SKM-1 treated with dmso at 0.1 percent for 144 hours (cell line): ENCODE results near the gene OR6Q1.
"Not testable (repeated sequence)": the region's sequence is repeated elsewhere in the genome, so short reads cannot be mapped to it uniquely, and the experiment has no call there.

Experiments used
- DNase-seq: peaks from one replicate; lab custom pipeline; 2025; ENCODE audit not compliant: unreplicated experiment; lab: John Stamatoyannopoulos, UW

Gene OR6Q1, protein sequence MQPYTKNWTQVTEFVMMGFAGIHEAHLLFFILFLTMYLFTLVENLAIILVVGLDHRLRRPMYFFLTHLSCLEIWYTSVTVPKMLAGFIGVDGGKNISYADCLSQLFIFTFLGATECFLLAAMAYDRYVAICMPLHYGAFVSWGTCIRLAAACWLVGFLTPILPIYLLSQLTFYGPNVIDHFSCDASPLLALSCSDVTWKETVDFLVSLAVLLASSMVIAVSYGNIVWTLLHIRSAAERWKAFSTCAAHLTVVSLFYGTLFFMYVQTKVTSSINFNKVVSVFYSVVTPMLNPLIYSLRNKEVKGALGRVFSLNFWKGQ

GRCh38 chr11:58030653-58031052, at the start of gene OR6Q1:
OR6Q1 (plus strand) TSS chr11:58030953; CDS start chr11:58030953, 0 bp downstream.
- DNase-seq: no peak

- DNase-seq: no peak
Observed at GRCh38 chr11:57981536-57981935, 49.2 kb upstream of the OR6Q1 start.

GRCh38 chr11:57982776-57983175, 48.0 kb upstream of the OR6Q1 start:
- DNase-seq: no peak

DNA sequence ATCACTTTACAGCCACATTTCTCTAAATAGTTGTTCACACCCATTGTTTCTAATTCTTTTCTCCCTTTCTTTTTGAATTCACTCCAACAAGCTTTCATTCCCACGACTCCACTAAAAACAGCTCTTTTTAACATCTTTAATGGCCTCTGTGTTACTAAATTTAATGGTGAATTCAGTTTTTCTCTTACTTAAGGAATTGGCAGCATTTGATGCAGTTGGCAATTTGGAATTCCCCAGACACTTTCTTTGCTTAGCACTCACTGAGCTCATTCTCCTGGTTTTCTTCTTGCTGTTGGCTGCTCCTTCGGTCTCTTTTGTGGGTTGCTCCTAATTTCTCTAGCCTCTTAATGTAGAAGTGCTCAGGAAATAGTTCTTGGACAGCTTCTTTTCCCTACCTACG, 47.6 kb upstream of the OR6Q1 start:
- DNase-seq: no peak

DNA sequence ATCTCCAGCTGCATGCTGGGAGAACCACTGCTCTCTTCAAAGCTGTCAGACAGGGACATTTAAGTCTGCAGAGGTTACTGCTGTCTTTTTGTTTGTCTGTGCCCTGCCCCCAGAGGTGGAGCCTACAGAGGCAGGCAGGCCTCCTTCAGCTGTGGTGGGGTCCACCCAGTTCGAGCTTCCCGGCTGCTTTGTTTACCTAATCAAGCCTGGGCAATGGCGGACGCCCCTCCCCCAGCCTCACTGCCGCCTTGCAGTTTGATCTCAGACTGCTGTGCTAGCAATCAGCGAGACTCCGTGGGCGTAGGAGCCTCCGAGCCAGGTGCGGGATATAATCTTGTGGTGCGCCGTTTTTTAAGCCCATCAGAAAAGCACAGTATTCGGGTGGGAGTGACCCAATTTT, 31.2 kb upstream of the OR6Q1 start:
- not testable (repeated sequence) for DNase-seq

GRCh38 chr11:58000021-58000420, 30.7 kb upstream of the OR6Q1 start:
- DNase-seq: not testable (repeated sequence)

DNA sequence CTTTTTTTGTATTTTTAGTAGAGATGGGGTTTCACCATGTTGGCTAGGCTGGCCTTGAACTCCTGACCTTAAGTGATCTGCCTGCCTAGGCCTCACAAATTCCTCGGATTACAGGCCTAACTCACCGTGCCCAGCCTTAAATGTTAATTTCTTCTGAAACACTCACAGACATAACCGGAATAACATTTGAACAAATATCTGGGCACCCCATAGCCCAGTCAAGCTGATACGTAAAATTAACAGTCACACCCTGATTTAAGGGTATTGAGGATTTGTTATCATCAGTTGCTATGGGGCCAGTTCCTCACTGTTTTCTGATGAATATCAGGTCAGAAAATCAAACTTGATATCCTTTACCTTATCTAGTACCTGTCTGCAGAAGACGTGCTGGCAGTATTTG, 30.1 kb upstream of the OR6Q1 start:
- no peak for DNase-seq

GRCh38 chr11:58003036-58003435, 27.7 kb upstream of the OR6Q1 start:
- no peak for DNase-seq

- no peak for DNase-seq
Observed at GRCh38 chr11:58003591-58003990, 27.2 kb upstream of the OR6Q1 start.

DNA sequence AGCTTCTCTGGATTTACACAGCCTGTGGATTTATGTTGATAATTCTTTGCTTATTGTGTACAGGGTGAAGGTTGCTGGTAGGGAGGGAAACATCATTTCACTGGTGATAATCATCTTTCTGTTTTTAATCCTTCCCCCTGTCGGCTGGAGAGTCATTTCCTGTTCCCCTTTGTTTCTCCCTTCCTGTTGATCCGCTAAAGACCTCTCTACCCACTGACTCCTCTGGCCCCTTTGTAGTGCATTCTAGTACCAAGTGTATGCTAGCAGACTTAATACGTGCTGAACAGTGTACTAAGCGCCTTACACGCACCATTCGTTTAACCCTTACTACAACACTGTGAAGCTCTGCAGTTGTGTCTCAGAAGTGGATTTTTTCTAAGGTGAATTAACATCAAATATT, 26.1 kb upstream of the OR6Q1 start:
- DNase-seq: no peak

DNA sequence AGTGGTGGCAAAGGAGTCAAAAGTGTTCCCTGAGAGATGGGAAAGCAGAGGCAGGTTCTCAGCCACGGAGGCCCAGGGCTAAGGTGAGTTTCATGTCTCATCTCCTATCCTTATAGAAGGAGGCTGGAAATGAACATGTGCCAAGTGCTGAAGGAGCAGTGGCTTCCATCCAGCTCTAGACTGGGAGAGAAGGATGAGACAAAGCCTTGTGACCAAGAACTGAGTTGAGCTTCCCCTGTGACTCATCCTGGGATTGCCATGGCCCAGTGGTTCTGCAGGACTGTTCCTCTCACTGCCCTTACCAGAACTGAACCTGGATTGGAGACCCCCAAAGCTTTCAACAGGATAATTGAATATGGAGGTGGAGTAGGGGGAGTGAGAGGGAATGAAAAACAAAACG, 23.8 kb upstream of the OR6Q1 start:
- DNase-seq: no peak

DNA sequence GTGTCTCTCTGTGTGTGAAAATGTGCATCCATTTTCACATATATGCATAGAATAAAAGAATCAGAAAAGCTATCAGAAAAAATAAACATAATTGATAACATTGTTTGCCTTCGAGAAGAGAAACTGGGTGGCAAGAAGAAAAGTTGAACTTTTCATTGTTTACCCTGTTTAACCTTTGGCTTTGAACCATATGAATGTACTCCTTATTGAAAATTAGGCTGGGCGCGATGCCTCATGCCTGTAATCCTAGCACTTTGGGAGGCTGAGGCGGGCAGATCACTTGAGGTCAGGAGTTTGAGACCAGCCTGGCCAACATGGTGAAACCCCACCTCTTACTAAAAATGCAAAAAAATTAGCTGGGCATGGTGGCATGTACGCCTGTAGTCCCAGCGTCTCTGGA, 19.0 kb upstream of the OR6Q1 start:
- DNase-seq: no peak

DNA sequence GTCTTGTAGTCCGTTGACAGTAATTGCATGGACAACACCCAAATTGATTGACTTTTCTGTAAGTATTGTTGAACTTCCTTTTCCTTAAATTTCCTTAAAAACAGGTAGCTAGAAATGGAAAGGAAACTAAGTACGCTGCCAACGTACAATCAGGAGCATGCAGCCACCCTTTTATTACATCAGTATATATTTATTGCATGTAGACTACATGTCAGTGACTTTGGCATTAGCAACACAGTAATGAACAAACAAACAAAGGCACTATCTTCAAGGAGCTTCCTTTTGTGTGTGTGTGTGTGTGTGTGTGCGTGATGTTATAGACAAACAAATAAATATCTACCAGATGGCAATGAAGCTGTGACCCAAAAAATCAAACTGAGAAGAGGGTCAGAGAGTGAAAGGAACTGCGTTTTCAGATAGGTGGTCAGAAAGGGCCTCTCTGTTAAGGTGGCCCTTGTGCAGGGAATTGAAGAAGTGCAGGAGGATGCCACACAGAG, 7.3 kb upstream of the OR6Q1 start, which contains the start of gene OR9Q1:
OR9Q1 (plus strand) TSS at position 447 of the 497 bp plus-strand sequence. CDS start 155,564 bp downstream, outside the sequence.
- DNase-seq: no peak

GRCh38 chr11:58024601-58025091, 6.1 kb upstream of the OR6Q1 start:
- DNase-seq: no peak

GRCh38 chr11:58027341-58027740, 3.4 kb upstream of the OR6Q1 start:
- DNase-seq: no peak

DNA sequence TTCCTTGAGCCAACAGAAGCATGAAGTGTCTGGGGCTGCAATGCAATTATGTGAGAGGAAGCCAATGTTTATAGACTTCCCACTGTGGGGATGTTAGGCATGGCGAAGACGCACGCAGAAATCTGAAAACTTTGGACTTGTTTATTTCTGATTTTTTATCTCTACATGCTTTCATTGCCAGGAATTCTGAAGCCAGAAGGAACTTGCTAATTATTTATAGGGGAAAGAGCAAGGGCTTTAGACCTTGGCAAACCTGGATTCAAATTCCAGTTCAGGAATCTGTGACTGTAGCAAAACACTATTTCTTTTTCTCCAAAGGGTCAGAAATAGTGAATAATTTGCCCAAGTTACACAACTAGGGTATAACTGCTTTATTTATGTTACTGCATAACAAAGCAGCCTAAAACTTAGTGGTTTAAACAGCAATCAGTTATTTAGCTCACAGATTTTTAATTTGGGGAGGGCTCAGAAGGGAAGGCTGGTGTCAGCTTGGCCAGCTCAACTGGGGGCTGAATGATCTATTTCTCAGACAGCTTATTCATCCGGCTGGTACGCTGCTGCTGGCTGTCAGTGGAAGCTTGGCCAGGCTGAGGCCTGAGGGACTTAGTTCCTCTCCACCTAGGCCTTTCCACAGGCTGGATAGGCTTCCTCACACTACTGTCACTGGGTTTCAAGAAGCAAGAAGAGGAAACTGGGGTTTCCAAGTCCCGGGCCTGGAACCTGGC, 1.9 kb upstream of the OR6Q1 start:
- DNase-seq: peak; percentile 58

DNA sequence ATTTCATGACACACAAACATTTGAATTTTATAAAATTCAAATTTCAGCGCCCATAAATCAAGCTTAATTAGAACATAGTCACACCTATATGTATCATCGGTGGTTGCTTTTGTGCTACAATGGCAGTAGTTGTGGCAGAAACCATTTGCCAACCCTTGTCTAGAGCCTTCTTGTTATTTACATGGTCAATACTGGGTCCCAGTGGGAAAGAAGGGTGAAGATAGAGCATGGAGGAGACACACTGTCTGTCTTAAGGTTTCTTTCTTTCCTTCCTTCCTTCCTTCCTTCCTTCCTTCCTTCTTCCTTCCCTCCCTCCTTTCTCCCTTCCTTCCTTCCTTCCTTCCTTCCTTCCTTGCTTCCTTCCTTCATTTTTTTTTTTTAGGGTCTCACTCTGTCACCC, 3.7 kb downstream of the OR6Q1 start:
- no peak for DNase-seq

GRCh38 chr11:58039589-58039988, 8.8 kb downstream of the OR6Q1 start:
- no peak for DNase-seq

GRCh38 chr11:58043379-58043778, 12.6 kb downstream of the OR6Q1 start:
- DNase-seq: no peak

DNA sequence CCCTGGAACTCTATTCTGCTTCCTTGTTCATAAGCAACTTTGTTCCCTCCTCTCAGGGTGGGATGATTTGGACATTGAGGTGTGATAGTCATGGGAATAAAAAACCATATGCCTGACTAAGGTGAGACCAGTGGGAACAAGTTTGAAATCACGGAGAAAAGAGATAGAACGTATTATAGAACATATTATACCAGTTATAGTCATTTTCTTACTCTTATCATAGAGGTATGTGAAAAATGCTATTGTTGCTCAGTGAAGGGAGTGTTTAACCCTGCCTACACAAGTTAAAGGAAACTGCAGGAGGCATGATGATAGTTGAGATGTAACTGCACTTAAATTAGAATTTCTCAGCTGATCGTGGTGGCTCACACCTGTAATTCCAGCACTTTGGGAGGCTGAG, 15.5 kb downstream of the OR6Q1 start:
- no peak for DNase-seq

DNA sequence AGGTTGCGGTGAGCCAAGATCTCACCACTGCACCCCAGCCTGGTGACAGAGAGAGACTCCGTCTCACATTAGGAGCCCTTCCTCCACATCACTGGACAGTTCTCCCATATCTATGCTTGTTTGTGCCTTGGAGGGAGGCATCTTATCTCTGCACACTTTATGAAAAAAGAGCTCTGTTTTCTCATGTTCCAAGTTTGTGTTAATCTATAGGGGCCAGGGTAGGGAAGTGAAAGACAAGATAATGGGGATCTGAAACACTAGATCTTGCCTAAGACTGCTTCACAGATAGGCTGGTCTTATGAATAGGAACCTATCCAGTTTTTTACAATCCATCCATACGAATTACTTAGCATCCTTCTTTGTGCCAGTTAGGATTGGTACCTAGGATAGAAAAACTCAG, 17.1 kb downstream of the OR6Q1 start:
- no peak for DNase-seq

DNA sequence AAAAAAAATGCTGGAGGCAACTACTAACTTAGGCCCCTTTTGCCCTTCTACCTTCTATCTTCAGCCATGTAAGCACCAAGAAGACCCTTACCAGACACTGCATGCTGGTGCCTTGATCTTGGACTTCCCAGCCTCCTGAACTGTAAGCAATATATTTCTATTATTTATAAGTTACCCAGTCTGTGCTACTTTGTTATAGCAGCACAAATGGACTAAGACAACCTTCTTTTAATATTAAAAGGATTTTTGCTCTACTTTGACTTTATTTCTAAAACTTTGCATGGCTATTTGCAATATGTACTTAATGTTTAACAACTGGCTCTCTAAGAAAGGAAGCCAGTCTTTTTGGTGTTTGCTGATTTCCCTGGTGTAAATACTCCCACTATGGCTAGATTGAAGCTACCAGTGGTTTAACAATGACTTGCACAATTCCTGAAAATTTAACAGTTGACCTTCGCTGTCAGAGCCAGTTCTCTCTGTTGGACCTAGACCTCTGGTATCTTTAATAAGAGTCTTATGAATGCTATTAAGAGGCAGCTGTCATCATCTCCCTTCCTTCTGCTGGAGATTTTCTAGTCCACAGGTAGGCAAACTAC, 25.2 kb downstream of the OR6Q1 start:
- no peak for DNase-seq
